PC-9 (cell line): ENCODE measurements around the gene DDR1. TPM values are rescaled to one million over a fixed set of nuclear protein-coding genes. Genes with fewer than 3 reads are reported as not detected.
"Not testable (repeated sequence)": the region's sequence is repeated elsewhere in the genome, so short reads cannot be mapped to it uniquely, and the experiment has no call there.

Experiments used
- BruUV-seq: library from RNA; stranded (reverse); fragments of 400-500 nt; replicated peaks from 2 replicates; lab custom pipeline; 2021; lab: Mats Ljungman, UMichigan
- CTCF ChIA-PET: fragments of 300-600 bp; sonication (Branson Sonifier 250); formaldehyde crosslinking; loops from one replicate; lab custom pipeline; 2022; ENCODE audit warnings: antibody characterized with exemption; lab: Charles Lee
- POLR2A ChIA-PET: fragments of 300-600 bp; sonication (Branson Sonifier 250); formaldehyde crosslinking; loops from one replicate; lab custom pipeline; 2022; ENCODE audit warnings: antibody characterized with exemption; ENCODE audit not compliant: unreplicated experiment; lab: Charles Lee
- DNase-seq, 2 experiments: peaks; one replicate each; pipeline versions ENCODE4 v3.0.0 to v3.0.0-alpha.2; 2015 to 2022; ENCODE audit warnings: mixed read lengths in 1 of 2
- H2AFZ ChIP-seq: fragments of 200-600 bp; sonication (generic); 2 replicates; pipeline ENCODE4 v1.8.1; 2017; ENCODE audit warnings: antibody characterized with exemption
- H3F3A ChIP-seq: fragments of 200-600 bp; sonication (generic); 2 replicates; pipeline ENCODE4 v1.8.1; 2017; ENCODE audit warnings: antibody characterized with exemption, mild to moderate bottlenecking, low read depth; ENCODE audit not compliant: insufficient read depth
- H3K27ac ChIP-seq: fragments of 200-600 bp; sonication (generic); 2 replicates; pipeline ENCODE4 v1.6.1; 2016; ENCODE audit warnings: mixed run types
- H3K27me3 ChIP-seq: fragments of 200-600 bp; sonication (generic); 2 replicates; pipeline ENCODE4 v1.6.1; 2016; ENCODE audit warnings: low read depth, mixed run types; ENCODE audit not compliant: insufficient read depth
- H3K36me3 ChIP-seq: fragments of 200-600 bp; sonication (generic); 2 replicates; pipeline ENCODE4 v1.6.1; 2016; ENCODE audit warnings: low read depth, mixed run types
- H3K4me1 ChIP-seq: fragments of 200-600 bp; sonication (generic); replicated peaks from 2 replicates; pipeline ENCODE4 v1.6.1; 2016; ENCODE audit warnings: mixed run types; ENCODE audit not compliant: insufficient read depth
- H3K4me2 ChIP-seq: fragments of 200-600 bp; sonication (generic); 2 replicates; pipeline ENCODE4 v1.6.1; 2017; ENCODE audit warnings: mixed run types
- H3K4me3 ChIP-seq: fragments of 200-600 bp; sonication (generic); 2 replicates; pipeline ENCODE4 v1.6.1; 2016; ENCODE audit warnings: mixed run types
- H3K79me2 ChIP-seq: fragments of 200-600 bp; sonication (generic); 2 replicates; pipeline ENCODE4 v1.6.1; 2017; ENCODE audit warnings: low read depth, mixed run types
- H3K9me2 ChIP-seq: fragments of 200-600 bp; sonication (generic); 2 replicates; pipeline ENCODE4 v1.8.1; 2017; ENCODE audit warnings: mild to moderate bottlenecking; ENCODE audit not compliant: insufficient read depth
- H3K9me3 ChIP-seq: fragments of 200-600 bp; sonication (generic); 2 replicates; pipeline ENCODE4 v1.8.1; 2016; ENCODE audit warnings: low read depth; ENCODE audit not compliant: insufficient read depth
- H4K20me1 ChIP-seq: fragments of 200-600 bp; sonication (generic); 2 replicates; pipeline ENCODE4 v1.8.1; 2017; ENCODE audit not compliant: insufficient read depth
- CTCF ChIP-seq: fragments of 200-600 bp; sonication (generic); conservative IDR thresholded peaks from 2 replicates; pipeline ENCODE4 v1.6.1; 2017; ENCODE audit warnings: mixed run types, antibody characterized with exemption, mild to moderate bottlenecking, moderate library complexity
- EZH2 ChIP-seq: fragments of 200-600 bp; sonication (generic); IDR thresholded peaks from 2 replicates; pipeline ENCODE4 v1.8.0; 2017; ENCODE audit warnings: antibody characterized with exemption, low read depth
- intact Hi-C: fragments of 100-400 bp; cut with micrococcal nuclease; formaldehyde crosslinking; loops from one replicate; pipeline ENCODE4 v1.10.0; 2022; ENCODE audit not compliant: unreplicated experiment
- total RNA-seq: library from RNA; stranded (reverse); gene quantifications from 2 replicates; pipeline ENCODE4 v1.2.3, GENCODE V29; 2021

DDR1 gene
- total RNA-seq, 1 experiment from 2014 or later: 267 TPM

GRCh38 chr6:30870546-30870945 is 13.8 kb upstream of the DDR1 start:
- H3K4me1 ChIP-seq: no peaks in the 10 kb centered on the region
- BruUV-seq: no TSS peak
- no peak for DNase-seq
- H3K9me2 ChIP-seq: no peaks in the 10 kb centered on the region
- peaks cover 16% of the 10 kb centered on the region; the same call in 1 of the 2 replicates for H3K9me3 ChIP-seq
- TF ChIP-seq CTCF (no peak), EZH2 (no peak)
- no peak overlapping the region for H3K4me2 ChIP-seq
- ChIA-PET POLR2A (no interaction called here), CTCF (no interaction called here)
- no peak overlapping the region for H2AFZ ChIP-seq
- H3K27me3 ChIP-seq: no peaks in the 10 kb centered on the region
- H3F3A ChIP-seq: peaks cover 6% of the 10 kb centered on the region; the same call in 1 of the 2 replicates
- no peaks in the 10 kb centered on the region for H3K79me2 ChIP-seq
- intact Hi-C loops: no loop called here
- H3K36me3 ChIP-seq: no peaks in the 10 kb centered on the region
- no peak overlapping the region for H3K27ac ChIP-seq
- H4K20me1 ChIP-seq: no peaks in the 10 kb centered on the region
- no peak overlapping the region for H3K4me3 ChIP-seq

- TF ChIP-seq CTCF (no peak), EZH2 (no peak)
- Histone ChIP-seq H3K4me1 (no peaks in the 10 kb centered on the region), H3F3A (peaks cover 6% of the 10 kb centered on the region; the same call in 1 of the 2 replicates), H3K9me2 (no peaks in the 10 kb centered on the region), H3K4me3 (no peak overlapping the region), H2AFZ (no peak overlapping the region), H4K20me1 (no peaks in the 10 kb centered on the region), H3K4me2 (no peak overlapping the region), H3K36me3 (no peaks in the 10 kb centered on the region), H3K9me3 (peaks cover 16% of the 10 kb centered on the region; the same call in 1 of the 2 replicates), H3K27ac (no peak overlapping the region), H3K27me3 (no peaks in the 10 kb centered on the region), H3K79me2 (no peaks in the 10 kb centered on the region)
- no TSS peak for BruUV-seq
- CTCF ChIA-PET: no interaction called here
- intact Hi-C loops: no loop called here
- POLR2A ChIA-PET: no interaction called here
- DNase-seq: no peak
Observed at GRCh38 chr6:30871592-30872183, 12.6 kb upstream of the DDR1 start.

GRCh38 chr6:30873137-30873640 is 11.1 kb upstream of the DDR1 start:
- Histone ChIP-seq H4K20me1 (no peaks in the 10 kb centered on the region), H3K4me3 (no peak overlapping the region), H3K27me3 (no peaks in the 10 kb centered on the region), H3K79me2 (no peaks in the 10 kb centered on the region), H3K36me3 (no peaks in the 10 kb centered on the region), H2AFZ (no peak overlapping the region), H3K9me3 (peaks cover 9% of the 10 kb centered on the region; the same call in 1 of the 2 replicates), H3K27ac (no peak overlapping the region), H3F3A (peaks cover 6% of the 10 kb centered on the region; the same call in 1 of the 2 replicates), H3K4me1 (peaks cover 5% of the 10 kb centered on the region; the same call in 1 of the 2 replicates), H3K4me2 (no peak overlapping the region), H3K9me2 (no peaks in the 10 kb centered on the region)
- ChIA-PET CTCF (no interaction called here), POLR2A (no interaction called here)
- intact Hi-C loops: no loop called here
- TF ChIP-seq EZH2 (no peak), CTCF (no peak)
- no TSS peak for BruUV-seq
- DNase-seq: no peak

- intact Hi-C loops, H3F3A ChIP-seq, H3K4me2 ChIP-seq, POLR2A ChIA-PET, H3K9me2 ChIP-seq, CTCF ChIA-PET, H3K4me3 ChIP-seq, H3K36me3 ChIP-seq, H3K4me1 ChIP-seq, H2AFZ ChIP-seq, H3K27me3 ChIP-seq, BruUV-seq, H3K79me2 ChIP-seq, H4K20me1 ChIP-seq, H3K9me3 ChIP-seq, DNase-seq, H3K27ac ChIP-seq: not testable (repeated sequence)
Observed at GRCh38 chr6:30873795-30874194, 10.5 kb upstream of the DDR1 start.
